Measurements from ENCODE around the gene VPS13D.

- TF ChIP-seq CTCF (conservative IDR thresholded peaks at IDR 0.05 in 1 of 2, IDR thresholded peaks at IDR 0.05 in 1 of 2; ENCODE audit: extremely low read depth in 1 of 2, insufficient read depth in 1 of 2, low read depth in 1 of 2, low read length in 2 of 2) (no peak), EZH2 (IDR thresholded peaks at IDR 0.05; ENCODE audit: borderline replicate concordance, low read length) (no peak)
These were observed 242.4 kb downstream of the VPS13D start for GRCh38 chr1:12472156-12472797.

Measured in mammary epithelial cell (primary cell).